Measurements from ENCODE around the gene GHR.

GRCh38 chr5:42620579-42621216 is 197.5 kb downstream of the GHR start:
- no peak for TF ChIP-seq CTCF (IDR thresholded peaks at IDR 0.05; ENCODE audit: low read depth, low read length)
- no peak for TF ChIP-seq POLR2A (IDR thresholded peaks at IDR 0.05; ENCODE audit: extremely low read depth, insufficient read length)

Measured in NB4 (cell line).